Fibroblast of skin of right biceps (primary cell): ENCODE data around the gene CELF2.

Experiments used
- DNase-seq: peaks from one replicate; pipeline ENCODE4 v3.0.0-alpha.2; 2013

CELF2 gene

DNA sequence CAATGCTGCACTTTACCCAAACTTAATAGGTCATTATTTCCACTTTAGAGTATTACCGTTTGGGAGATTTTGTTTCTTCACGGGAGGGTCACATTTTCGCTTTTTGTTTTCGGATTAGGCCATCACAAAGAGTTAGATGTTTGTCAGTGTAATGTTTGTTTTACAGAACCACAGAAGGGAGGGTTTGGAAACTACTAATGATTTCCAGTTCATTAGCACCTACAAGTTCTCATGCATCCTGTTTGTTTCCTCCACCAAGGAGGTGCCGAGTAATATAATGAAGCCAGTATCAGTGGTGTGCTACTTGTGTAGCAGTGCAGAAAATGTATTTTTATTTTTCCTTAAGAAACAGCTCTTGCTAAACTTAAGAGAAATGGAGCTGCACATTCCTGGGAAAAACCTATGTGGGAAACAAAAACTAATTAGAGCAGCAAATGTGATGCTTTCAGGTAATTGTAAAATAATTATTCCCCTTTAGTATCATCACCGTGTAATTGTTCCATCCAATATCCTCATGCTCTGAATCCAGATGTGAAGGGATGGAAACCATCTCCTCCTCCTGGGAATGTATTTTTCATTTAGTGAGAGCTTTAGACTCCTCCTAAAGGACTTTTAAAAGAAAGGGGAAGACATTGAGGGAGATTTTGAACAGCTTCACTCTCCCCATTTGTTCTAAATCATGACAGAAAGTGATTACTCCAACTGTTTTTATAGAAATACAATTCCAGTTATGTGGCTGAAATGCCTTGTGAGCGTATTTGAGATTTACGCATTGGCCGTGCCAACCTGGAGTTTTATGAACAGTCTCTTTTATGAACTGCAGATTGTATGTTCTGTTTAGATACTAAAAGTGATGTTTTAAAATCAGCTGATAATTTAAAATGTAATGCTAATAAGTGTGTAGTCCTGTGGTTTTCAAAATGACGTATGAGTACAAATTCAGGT, 5.6 kb downstream of the CELF2 start:
- DNase-seq: no peak

DNA sequence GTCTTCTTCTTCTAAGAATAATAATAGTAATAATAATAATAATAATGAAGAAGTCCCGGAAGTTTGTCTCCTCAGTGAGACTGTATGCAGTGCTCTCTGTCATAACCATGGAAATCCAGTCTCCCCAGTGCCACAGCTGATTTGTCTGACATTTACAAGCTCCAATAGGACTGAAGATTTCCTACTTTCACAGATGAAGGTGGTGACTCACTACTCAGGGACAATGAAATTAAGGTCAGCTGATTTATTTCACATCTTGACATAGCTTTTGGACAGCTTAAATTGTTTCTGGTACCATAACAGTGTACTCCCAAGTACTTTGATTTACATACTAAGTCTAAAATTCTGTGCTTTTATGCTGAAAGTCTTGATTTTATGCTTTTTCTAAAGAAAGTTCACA, 6.9 kb downstream of the CELF2 start:
- no peak for DNase-seq

DNA sequence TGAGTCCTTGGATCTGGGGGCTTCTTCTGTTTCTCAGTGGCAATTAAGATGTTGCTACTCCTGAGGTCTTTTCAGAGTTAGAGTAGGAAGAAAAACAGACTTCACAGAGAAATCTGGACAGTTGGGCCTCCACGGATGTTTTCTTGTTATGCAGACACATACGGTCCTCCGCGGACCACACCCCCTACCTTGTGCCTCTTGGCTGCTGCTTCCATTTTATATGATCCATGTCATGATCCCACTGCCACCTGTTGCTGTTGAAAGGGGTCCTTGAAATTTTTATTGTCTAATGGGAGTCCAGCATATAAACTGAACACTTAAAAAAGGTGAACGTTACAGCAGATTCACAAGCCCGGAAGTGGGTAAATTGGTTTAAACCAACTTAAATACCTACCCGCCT, 8.3 kb downstream of the CELF2 start:
- no peak for DNase-seq

DNA sequence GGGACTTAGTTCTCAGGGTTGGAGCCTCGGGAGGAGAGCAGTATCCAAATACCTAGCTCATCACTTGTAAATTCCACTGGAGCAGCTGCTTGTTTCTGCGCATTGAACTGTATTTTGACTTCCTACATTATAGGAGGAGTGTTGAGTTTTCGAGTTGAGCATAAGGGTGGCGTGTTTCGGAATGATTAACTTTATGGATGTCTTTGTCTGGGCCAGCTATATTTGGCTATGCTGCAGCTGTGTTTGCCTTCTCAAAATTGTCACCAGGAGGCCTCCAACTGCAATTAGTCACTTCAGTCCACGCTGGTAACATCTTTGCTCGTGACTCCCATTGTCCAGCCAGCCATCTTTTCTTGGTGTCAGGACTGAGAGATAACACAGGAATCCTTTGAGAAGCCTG, 9.1 kb downstream of the CELF2 start:
- no peak for DNase-seq

DNA sequence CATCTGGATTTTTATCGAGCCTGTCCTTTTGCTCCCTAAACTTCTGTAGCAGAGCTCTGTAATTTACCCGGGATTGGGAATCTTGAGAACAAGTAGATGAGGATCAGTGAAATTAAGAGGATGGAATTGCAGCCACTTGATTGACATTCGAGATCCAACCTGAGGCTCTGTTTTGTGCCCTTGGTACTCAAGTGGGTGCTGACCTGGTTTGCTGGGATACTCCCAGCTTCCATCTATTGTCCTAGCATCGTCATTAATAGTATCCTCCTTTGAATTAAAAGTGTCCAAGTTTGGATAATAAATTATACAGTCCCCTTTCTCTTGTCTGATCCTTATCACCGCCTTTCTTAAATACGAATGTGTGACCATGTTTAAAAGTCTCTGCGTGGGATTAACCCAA, 17.1 kb downstream of the CELF2 start:
- no peak for DNase-seq

DNA sequence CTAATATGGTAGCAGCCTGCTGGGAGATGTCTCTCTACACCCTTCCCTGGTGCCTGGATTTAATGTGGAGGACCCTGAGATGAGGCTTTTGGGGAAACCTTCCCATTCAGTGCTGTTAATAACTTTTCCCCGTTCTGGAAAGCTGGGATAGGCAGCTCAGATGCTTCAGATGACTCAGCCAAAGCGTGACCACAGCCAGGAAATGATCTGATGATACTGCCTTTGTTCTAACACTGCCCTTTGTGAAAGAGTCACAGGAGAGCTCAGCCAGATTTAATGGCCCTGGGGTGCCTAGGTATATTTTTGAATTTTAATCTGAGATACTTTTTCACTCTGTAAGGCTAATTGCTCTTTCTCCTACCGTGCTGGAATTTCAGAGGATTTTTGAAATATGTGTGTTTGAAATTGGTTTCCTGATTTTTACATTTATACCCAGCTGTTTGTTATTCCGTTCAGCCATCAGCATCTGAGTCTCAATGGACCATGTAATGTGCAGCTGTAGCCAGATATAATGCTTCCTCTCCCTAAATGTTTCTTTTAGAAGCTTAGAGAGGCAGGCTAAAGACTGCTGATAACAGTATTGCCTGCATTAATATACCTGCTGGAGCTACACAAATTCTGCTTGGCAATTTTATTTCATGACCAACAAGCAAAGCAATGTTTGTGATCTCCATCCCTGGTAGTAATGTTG, 17.8 kb downstream of the CELF2 start:
- DNase-seq: peak; percentile 80

DNA sequence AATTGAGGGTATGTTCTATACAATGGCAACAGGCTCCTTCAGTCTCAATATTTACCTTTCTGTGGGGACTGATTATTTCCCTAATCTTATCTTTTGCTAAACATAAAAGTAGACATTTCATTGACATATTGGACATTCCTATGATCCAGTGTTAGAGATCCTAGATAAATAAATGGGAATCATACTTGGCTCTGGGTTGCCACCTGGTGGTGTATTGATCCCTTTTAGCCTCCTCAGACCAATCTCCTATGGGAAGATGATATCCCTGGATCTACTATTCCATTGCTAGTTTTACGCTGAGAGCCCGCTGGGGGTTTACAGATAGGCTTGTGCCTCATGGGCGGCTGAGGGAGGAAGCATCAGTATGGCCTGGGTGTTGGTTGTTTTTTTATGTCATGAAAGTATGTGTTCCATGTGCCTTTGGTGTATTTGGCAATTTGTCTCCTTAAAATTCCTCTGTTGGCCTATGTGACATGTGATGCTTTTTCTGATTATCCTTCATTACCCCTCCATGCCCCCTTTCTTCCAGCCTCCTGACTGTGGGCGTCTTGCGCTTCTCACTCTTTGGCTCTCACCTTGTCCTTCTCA, 18.8 kb downstream of the CELF2 start:
- DNase-seq: peak; percentile 60

DNA sequence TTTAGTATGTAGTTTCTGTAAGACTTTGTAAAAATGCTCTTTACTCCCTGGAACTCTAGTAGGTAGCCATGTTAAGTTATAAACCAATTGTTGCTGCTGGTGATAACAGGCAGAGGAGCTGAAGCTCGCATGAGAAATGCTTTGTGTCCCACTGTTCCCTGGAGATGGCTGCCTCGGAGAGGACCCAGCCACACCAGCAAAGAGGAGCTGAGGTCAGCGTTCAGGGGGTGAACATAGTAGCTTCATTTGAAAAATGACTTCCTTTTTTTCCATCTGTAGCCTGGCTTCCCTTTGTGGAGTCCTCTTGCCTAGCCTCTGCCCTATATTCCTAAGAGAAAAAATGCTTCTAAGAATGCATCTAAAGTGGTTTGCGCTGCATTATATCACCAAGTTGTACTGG, 20.3 kb downstream of the CELF2 start:
- DNase-seq: no peak

DNA sequence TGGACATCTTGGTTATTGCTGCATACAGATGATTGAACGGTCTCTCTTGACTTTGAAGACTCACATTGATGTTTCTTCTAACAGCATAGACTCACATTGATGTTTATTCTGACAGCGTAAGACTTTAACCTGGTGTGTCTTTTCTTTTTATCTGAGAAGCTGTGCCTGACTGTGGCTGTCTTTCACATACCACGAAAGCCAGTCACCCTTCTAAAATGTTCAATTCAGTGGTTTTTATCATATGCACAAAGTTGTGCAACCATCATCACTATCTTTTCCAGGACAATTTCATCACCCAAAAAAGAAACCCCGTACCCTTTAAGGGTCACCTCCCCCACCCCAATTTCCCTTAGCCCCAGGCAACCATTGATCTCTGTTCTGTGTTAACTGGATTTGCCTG, 24.7 kb downstream of the CELF2 start:
- peak; percentile 27 for DNase-seq

DNA sequence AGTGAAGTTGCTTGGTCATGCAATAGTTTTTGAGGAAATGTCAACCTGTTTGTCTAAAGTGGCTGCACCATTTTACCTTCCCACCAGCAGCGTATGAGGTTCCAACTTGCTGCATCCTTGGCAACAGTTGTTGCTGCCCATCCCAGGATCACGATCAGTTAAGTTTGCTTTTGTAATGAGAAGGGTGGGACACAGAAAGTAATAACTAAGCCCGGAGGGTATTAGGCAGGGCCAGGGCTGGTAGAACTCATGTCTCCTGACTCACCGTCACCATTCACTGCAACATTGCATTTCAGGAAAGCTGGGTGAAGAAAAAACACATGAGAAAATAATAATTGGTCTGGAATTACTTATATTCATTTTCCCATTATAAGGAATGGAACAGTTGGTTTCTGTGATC, 25.4 kb downstream of the CELF2 start:
- DNase-seq: no peak

DNA sequence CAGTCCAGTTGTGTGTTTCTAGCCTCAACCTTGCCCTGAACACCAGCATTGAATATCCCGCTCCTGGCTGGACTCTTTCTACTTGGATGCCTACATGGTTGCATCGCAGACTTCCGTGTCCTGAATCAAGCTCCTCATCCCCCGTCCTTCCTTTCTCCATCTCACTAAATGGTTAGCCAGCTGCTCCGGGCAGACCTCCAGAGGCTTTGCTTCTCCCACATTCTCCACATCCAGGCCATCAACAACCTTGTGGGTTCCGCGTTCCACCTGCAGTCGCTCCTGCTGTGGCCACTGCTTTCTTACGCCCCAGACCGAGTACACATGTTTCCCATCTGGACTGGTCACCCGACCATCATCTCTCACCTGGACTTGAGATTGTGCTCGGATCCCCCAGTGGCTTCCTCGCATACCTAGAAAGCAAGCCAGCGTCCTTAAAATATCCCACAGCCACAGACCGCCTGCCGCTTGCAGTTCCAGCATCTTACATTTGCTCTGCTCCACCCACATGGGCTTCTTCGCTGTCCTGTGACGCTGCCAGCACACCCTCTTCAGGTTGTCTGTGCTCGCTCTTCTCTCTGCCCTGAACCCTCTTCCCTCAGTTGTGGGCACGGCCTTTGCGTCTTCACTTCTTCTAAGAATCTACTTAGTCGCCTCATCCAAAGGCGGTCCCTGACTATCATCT, 25.9 kb downstream of the CELF2 start:
- DNase-seq: no peak

DNA sequence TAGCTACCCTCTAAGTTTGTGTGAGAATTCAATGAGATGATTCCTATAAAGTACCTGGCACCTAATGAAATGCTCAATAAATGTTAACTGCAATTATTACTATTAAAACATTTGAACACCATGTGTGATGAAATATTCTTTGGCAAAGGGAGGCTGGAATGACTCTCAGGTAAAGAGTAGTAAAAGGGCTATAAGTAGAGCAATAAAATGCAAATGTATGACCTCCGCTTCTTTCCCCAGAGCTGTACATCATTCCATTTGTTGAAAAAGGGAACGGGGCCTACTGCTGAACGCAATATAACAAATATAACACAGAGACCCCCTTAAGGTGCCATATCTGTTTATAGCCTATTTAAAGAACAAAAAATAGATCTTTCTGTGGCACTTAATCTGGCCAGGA, 27.8 kb downstream of the CELF2 start:
- no peak for DNase-seq

DNA sequence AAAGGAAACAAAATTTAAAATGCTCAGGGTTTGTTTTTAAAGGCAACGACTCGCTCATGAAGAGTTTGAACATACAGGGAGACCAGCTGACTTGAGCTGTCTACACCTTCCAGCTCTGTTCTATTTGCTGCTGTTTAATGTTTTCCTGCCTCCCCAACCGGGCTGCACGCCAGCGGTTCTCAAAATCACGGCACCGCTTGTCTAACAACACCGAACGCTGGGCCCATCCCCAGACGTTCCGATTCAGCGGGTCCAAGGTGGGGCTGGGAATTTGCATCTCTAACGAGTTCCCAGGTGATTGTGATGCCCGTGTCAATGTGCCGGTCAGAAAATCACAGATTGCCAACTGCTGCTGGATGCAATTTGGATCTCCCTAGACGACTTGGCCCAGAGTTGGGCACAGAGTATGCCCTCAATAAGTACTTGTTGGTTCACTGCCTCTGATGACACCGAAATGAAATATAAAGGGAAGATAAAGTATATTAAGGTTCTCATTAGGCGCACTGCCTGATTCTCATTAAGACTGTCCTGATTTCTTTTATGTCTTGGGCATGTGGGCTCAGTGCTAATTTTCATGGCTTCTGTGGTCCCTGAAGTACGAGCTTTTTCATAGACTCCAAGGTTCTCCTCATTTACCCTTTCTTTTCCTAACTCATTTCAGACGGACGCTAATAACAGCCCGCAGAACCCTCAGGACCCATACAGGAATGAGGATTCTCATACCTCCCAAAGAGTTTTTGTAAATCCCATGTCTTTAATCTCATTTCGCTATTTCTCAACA, 28.5 kb downstream of the CELF2 start:
- no peak for DNase-seq

DNA sequence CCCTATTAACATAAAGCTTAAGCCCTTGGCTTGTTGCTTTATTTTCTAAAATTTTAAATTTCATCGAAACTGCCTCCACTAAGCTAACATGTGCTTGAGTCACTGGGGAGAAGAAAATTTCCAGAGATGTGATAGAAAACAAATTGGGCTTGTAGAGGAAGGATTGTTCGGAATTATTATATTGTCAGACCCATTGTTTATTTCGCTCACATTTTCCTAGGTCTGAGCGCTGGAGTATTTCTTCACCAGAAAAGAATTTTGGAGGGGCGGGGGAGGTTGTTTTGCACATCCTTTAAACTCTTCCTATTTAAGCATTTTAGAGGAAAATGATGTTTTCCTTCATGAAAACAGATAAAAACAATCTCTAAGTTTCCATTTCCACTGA, 29.1 kb downstream of the CELF2 start:
- DNase-seq: no peak

DNA sequence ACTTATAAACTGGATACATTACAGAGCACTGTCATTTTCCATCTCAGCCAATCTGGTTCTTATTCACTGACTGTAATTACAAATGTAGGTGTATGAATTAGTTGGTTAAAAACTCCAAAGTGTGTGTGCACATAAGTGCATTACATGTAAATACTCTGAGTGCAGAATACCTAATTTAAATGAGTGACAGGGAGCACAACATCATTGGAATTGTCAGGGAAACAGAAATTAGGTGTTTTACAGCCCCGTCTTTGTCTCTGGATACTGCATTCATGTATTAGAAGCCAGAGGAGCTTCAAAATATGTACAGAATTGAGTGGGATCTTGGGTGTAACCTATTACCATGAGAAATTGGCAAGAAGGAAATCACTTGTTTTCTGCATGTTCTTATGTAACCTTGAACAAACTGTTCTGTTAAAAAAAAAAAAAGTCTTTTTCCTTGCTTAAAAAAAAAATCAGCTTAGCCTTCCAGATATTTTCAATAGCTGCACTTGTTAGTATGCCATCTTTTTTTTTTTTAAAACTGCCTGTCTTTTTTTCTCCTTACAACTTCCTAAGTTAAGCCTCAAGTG, 31.1 kb downstream of the CELF2 start:
- no peak for DNase-seq

DNA sequence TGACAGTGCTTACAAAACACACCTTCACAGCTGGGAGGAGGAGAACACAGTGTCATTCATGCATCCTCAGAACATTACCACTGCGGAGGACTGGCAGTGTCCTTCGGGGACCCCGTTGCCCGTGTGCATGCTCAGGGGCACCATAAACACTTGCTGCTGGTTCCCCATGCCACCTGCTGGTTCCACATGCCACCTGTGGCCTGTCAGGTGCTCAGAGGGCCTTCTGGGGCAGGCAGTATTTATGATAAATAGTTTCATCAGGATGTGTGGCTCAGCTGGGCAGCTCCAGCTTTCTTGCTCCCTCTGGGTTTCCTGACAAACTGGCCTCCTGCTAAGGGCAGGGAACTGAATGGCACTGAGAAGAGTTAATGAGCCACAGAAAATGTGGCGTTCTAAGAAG, 32.1 kb downstream of the CELF2 start:
- no peak for DNase-seq

DNA sequence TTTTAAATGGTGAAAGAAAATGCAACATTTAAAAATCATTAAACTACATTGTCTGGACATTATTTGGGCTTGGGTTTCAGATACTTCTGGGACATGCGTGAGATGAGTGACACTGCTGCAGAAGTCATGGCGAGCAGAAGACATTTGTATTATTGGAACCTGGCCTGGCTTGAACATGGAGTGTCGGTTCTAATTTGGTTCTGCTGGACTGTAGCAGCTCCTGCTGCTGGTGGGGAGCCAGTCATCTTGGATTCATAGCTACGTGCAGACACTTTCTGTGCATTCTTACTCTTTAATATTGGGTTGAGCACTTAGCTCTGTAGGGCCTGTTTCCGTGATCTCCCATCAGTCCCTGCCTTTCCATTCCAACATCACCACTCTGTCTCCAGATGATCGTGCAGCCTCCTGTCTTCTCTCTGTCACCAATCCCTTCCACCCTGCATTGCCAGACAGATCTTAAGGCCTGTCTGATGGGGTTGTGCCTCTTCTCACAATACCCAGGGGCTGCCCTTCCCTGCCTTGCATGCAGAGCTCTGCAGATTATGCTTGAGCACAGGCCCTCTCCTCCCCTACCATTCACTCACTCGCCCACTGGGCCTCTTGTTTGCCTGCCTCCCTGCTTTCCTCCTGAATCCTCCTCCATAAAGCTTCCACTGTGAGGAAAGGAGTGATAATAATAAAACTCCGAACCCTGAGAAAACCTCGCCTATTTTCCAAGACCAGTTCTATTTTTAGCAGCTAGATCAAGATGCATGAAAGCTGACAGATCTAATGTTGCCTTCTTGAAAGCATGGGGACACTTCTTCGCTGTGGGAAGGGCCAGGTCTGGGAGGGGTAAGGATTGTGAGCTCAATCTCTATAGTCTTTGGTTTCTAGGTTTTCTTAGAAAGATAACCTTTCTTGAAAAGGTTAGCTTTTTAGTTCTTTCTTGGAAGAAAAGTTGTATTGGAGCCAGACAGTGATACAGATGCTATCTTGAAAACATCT, 32.9 kb downstream of the CELF2 start:
- DNase-seq: no peak

DNA sequence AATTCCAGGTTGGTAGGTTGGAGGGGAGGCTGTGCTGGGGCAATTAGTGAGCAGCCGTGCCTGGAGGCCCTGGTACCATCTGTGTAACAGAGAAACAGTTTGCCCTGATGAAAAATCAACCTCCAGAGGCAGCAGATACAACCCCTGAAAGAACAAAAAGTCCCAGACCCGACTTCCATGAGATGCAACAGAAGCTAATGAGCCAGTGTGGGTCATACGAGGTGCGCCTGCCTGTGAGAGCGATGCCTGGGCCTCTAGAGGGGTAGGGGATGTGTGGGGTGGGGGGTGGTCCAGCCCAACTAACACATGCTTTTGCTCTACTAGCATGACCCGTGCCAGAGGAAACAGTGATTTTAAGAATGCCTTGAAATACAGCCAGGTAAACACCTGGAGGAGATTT, 39.3 kb downstream of the CELF2 start:
- no peak for DNase-seq

DNA sequence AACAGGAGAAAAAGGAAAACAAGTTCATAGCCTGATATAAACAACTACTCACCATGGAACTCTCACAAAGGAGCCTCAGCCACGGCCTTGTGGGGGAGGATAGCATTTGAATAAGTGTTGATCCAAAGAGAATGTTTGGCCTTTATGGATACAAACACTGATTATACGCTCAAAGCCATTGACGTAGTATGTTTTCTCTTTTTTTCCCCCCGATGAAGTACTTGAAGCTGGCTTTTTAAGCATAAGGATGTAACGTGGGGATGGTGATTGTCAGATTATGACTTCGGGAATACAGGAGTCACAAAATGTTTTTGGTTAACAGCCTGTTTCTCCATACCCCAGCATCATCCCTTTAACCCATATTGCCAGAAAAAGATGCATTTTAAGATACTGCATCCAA, 39.8 kb downstream of the CELF2 start:
- DNase-seq: no peak

DNA sequence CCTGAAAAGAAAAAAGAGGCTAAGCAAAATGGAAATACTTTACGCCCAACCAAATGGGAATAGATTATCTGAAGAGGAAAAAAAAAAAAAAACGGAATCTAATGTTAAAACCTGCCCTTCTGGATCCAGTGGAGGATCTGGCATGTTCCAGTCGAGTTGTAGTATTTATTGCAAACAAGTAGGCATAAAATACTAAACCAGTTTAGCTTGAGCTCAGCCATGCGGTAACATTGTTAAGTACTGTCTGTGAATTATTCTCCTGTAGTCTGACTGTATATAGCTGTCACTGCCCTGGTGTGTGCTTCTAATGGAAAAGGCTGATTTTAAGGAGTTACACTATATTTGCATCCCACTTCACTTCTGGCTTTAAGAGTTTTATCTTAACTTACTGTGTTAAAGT, 40.3 kb downstream of the CELF2 start:
- no peak for DNase-seq

DNA sequence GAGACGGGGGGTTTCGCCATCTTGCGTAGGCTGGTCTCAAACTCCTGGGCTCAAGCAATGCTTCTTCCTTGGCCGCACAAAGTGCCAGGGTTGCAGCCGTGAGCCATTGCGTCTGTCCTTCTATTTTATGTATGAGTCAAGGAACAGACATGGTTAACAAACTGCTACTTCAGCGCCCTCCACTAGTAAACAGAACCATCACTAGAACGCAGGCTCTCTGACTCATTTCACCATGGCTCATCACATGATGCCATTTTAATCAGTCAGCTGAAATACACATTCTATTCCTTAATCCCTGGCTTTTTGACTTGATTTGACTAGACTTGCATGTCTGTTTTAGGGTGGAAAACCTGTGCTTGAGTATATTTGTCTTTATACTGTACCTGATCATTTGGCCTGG, 41.3 kb downstream of the CELF2 start:
- DNase-seq: peak; percentile 44
